HG02943 (cell line): ENCODE measurements around the gene SLC25A36.

Experiments used
- ATAC-seq: cut with Tn5 transposase; IDR thresholded peaks from one replicate; pipeline ENCODE4 v1.9.1; 2021; ENCODE audit warnings: mild to moderate bottlenecking, low read depth, moderate library complexity; ENCODE audit not compliant: unreplicated experiment

The SLC25A36 gene

GRCh38 chr3:140941434-140942220, at the start of gene SLC25A36:
Gene SLC25A36, plus strand, starts transcription at chr3:140941836. Its CDS starts 219 bp downstream, at chr3:140942055.
- ATAC-seq, result peak; percentile 98

GRCh38 chr3:140896997-140897396, 44.6 kb upstream of the SLC25A36 start:
- no peak for ATAC-seq

- ATAC-seq, result peak; percentile 67
These were observed 43.1 kb upstream of the SLC25A36 start for GRCh38 chr3:140898340-140899180.

DNA sequence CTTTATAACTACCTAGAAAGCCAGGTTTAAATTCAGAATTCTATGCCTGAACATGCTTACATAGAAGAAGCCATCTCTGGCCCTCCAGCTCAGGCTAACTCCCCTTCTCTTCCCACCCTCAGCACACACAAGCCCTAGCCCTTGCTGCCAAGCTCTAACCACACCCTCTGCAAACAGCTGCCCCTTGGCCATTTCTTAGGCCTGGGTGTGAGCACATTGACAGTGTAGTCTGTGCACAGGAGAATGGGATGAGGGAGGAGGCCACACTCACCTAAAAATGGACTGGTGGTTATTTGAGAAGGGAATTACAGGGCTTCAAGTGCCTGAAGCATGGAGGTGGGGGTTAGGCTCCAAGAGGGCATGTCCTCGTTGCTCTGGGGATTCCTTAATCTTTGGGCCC, 42.3 kb upstream of the SLC25A36 start:
- ATAC-seq, result no peak

DNA sequence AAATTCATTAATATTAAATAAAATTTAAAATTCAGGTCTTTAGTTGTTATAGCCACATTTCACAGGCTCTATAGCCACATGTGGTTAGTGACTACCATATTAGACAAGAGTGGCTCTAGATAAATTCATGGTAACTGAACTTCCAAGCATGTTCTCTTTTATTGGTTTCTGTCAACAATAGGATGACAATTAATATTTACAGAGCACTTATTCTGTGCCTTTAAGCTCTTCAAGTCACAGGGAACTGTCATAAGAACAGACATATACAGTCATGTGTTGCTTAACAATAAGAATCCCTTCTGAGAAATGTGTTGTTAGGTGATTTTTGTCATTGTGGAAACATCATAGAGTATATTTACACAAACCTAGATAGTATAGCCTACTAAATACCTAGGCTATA, 38.8 kb upstream of the SLC25A36 start:
- no peak for ATAC-seq

DNA sequence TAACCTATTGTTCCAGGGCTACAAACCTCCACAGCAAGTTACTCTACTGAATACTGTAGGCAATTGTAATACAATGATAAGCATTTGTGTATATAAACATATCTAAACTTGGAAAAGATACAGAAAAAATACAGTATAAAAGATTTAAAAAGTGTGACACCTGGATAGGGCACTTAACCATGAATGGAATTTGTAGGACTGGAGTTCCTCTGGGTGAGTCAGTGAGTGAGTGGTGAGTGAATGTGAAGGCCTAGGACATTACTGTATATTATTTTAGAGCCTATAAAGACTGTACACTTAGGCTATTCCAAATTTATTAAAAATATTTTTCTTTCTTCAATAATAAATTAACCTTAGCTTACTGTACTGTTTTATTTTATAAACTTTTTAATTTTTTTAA, 38.4 kb upstream of the SLC25A36 start:
- ATAC-seq, result no peak

DNA sequence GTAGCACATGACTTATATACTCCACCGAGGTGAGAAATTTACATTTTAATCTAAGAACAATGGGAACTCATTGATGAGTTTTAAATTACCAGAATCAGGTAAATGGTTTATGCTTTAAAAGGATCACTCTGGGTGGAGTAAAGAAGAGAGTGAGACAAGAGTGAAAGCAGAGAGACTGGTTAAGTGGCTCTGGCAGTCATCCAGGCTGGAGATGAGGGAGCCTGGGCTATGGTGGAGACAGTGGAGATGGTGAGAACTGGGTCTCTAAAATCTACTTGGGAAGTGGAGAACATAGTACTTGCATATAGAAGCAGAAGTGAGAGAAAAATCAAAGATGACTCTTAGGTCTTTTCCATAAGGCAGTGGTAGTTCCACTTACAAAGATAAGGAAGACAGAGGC, 37.1 kb upstream of the SLC25A36 start:
- ATAC-seq, result no peak

DNA sequence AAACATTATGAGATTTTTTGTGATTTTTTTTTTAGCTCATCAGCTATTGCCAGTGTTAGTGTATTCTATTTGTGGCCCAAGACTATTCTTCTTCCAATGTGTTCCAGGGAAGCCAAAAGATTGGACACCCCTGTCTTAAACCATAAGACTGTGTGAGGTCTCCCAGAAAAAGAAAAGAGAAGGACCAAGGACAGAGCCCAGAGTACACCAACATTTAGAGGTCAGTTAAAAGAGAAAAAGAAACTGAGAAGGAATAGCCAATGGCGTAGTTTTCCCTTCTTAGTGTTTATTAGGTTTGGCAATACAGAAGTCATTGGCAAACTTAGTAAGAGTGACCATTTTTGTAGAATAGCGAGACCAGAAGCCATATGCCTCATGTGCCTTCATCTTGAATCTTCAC, 36.1 kb upstream of the SLC25A36 start:
- ATAC-seq, result no peak

DNA sequence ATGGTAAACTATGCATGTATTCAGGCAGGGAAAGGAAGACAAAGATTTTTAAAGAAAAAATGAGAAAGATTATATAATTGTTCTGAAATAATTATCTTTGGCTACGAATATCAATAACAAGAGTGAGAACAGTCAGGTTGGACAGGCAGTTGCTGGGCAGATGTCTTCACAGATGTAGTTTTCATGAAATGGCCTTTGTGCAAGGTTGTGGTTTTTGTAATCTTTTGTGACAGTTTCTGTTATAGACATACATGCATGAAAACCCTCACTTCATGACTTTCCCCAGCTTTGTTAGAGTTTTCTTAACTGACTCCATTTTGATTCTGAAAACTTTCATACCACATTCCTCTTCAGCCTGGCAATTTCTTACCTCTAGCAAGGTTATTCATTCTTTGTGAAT, 34.9 kb upstream of the SLC25A36 start:
- no peak for ATAC-seq

DNA sequence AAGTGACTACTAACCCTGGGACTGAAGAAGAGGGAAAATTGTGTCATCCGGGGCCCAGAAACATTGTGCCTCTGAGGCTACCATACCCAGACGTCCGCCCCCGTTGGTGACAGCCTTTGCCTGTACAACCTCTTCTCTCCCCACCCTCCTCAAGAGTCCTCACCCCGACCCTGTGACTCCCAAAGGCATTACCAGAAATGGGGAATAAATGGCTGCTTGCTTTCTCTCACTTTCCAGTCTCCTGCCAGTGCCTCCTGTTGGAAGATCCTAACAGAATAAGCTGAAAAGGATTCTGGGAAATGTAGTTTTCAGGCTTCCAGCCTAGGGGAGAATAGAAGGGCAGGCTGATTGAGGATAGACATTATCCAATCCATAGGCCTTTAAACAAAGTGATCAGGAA, 30.8 kb upstream of the SLC25A36 start:
- ATAC-seq, result no peak

DNA sequence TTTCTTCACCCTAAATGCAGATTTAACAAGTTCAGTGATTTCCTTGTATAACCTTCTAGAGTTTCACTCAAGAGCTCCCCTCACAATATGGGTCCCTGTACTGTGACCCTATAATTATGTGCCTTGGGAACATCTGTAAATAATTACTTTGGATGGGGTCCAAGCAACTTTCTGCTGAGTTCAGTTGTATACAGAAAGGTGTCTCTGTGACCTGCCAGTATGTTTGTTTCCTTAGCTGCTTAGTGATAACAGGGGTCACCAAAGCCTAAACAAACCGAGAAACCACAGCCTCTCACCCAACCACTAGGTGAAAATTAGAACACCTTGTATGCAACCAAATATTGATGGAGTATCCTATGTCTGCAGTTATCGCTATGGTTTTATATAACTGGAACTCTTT, 29.8 kb upstream of the SLC25A36 start:
- no peak for ATAC-seq

DNA sequence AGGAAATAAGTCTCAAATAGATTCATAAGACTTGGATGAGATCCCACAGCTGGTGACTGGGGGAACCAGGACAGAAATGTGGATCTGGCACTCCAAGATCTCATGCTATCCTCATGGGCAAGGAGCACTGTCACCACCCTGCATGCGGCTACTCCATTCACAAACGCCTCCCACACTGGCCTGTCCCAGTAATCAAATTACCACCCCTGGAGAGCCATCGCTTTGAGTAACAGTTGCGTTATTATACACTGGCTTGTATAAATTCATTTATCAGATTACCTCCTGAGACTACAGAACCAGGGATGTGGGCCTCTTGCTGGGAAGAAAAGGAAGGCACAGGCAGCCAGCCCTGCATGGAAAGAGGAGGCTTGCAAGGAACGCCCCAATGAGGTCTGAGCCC, 27.9 kb upstream of the SLC25A36 start:
- ATAC-seq, result no peak

GRCh38 chr3:140914384-140914945, 27.2 kb upstream of the SLC25A36 start:
- no peak for ATAC-seq

DNA sequence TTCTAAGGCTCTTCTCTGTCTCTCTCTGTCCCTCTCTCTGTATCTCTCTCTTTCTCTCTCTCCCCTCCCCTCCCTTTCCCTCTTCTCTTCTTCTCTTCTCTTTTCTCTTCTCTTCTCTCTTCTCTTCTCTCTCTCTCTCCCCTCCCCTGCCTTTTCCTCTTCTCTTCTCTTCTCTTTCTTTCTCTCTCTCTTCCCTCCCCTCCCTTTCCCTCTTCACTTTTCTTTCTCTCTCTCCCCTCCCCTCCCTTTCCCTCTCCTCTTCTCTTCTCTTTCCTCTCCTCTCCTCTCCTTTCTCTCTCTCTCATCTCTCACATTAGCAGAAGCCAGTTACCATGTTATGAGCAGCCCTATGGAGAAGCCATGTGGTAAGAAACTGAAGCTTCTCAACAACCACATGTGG, 25.0 kb upstream of the SLC25A36 start:
- no peak for ATAC-seq

- ATAC-seq, result no peak
These were observed 23.9 kb upstream of the SLC25A36 start for GRCh38 chr3:140917772-140918171.

GRCh38 chr3:140920029-140920428, 21.6 kb upstream of the SLC25A36 start:
- ATAC-seq, result no peak

DNA sequence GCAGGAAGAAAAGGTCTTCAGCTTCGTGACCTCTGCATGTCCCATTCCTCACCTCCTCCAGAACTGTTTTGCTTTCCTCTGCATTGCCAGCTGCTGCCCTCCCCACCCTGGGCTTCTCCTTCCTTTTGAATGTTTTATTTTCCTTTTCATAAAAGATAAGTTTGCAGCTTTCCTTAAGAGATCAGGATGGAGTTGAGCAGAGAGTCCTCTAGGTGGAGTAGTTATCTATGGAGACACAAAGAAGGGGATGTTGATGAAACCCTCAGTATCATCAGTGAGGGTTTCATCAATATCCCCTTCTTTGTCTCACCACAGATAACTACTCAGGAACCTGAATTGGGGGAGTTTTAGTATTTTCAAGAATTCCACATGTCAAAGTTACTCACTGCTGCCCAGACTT, 19.0 kb upstream of the SLC25A36 start:
- no peak for ATAC-seq

- ATAC-seq, result no peak
These were observed 17.4 kb upstream of the SLC25A36 start for GRCh38 chr3:140924097-140924873.

DNA sequence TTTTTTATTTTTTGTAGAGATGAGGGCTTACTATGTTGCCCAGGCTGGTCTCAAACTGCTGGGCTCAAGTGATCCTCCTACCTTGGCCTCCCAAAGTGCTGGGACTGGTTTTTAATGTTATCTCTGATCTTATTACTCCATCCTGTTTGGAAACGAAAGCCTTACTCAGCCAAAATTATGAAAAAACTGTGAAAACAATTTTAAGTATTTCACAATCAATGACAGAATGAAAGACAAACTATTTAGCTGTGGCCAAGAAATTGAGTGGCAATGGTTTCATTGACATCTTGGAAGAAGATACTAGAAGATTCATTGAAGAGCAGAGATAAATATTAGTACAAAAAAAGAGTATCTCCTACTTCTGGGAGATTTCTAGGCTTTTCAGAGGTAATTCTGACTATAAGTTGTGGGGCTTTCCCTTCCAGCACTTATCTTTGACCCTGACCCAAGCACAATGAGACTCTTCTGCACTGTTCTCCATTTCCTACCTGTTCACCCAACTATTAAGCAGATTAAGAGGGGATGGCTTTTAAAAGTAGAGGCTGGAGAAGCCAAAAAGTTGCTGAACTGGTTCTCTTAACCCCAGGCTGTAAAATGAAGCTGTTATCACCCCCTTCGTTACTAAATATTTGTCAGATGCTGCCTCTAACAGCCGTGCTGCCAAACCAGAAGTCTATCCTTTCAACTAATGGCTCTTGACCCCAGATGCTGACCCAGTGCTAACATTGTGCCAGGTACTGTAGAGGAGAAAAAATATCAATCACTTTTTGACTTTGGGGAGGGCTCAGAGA, 14.2 kb upstream of the SLC25A36 start:
- ATAC-seq, result no peak

- ATAC-seq, result no peak
These were observed 12.2 kb upstream of the SLC25A36 start for GRCh38 chr3:140929446-140929845.
